Gastrocnemius medialis (tissue), 4 donors: ENCODE data around the gene CPLX1. TPM values are rescaled to one million over a fixed set of nuclear protein-coding genes. Genes with fewer than 3 reads are reported as not detected.
"Not testable (repeated sequence)": the region's sequence is repeated elsewhere in the genome, so short reads cannot be mapped to it uniquely, and the experiment has no call there.

Experiments used
- ATAC-seq, 2 donors: fragments of 150-250 bp; one replicate each; pipeline ENCODE4 v1.9.1; 2016
- DNase-seq, 2 donors: peaks; one replicate each; pipeline ENCODE4 v3.0.0-alpha.2; 2019
- H3K27ac ChIP-seq, 4 donors: fragments of 200-600 bp; sonication (generic); 1 replicate in 1 of 4; 2 replicates in 3 of 4; pipeline ENCODE4 v1.5.1; 2016 to 2018; ENCODE audit warnings: mild to moderate bottlenecking in 2 of 4, moderate library complexity in 1 of 4
- H3K27me3 ChIP-seq, 3 donors: fragments of 200-600 bp; sonication (generic) in 2 of 3; 1 replicate in 1 of 3; 2 replicates in 2 of 3; pipeline versions ENCODE4 v1.5.1 to v1.6.0; 2016 to 2019; ENCODE audit warnings: mild to moderate bottlenecking in 1 of 3, moderate library complexity in 1 of 3
- H3K36me3 ChIP-seq, 2 donors: fragments of 200-600 bp; sonication (generic) in 1 of 2; one replicate each; pipeline ENCODE4 v1.5.1; 2017 to 2018
- H3K4me1 ChIP-seq, 2 donors: fragments of 200-600 bp; sonication (generic) in 1 of 2; one replicate each; pipeline ENCODE4 v1.5.1; 2016 to 2017; ENCODE audit warnings: mild to moderate bottlenecking in 2 of 2
- H3K4me3 ChIP-seq, 4 donors: fragments of 200-600 bp; sonication (generic) in 3 of 4; 1 replicate in 1 of 4; 2 replicates in 3 of 4; pipeline ENCODE4 v1.5.1; 2016 to 2019; ENCODE audit warnings: mild to moderate bottlenecking in 2 of 4
- H3K9me3 ChIP-seq, 3 donors: fragments of 200-600 bp; sonication (generic) in 2 of 3; 1 replicate in 1 of 3; 2 replicates in 2 of 3; pipeline ENCODE4 v1.5.1; 2016 to 2019
- CTCF ChIP-seq, 5 experiments: fragments of 450-650 bp in 3 of 5; fragments of 200-600 bp in 2 of 5; sonication (generic) in 2 of 5; IDR thresholded peaks in 4 of 5; conservative IDR thresholded peaks in 1 of 5; 1 replicate in 4 of 5; 2 replicates in 1 of 5; pipeline ENCODE4 v1.5.1; 2016 to 2019; ENCODE audit warnings: antibody characterized with exemption in 5 of 5, mild to moderate bottlenecking in 3 of 5, moderate library complexity in 3 of 5
- POLR2A ChIP-seq, 2 donors: fragments of 450-650 bp; IDR thresholded peaks; one replicate each; pipeline ENCODE4 v1.6.1; 2017; ENCODE audit warnings: antibody characterized with exemption in 2 of 2, mild to moderate bottlenecking in 2 of 2, moderate library complexity in 2 of 2
- in situ Hi-C, 4 donors: fragments of 200-750 bp; cut with MboI; loops; one replicate each; pipeline versions ENCODE4 v1.15.0 to v1.8.0; 2017; ENCODE audit warnings: low sequenced_read_pairs in 4 of 4
- intact Hi-C: fragments of 100-400 bp; cut with DNase I; formaldehyde crosslinking; loops from one replicate; pipeline ENCODE4 v1.15.1; 2023; ENCODE audit warnings: low total_unique reads
- total RNA-seq, 4 donors: library from RNA; depleted of rRNA; stranded (reverse); fragments of >200 nt; gene quantifications; one replicate each; pipeline versions ENCODE4 v1.1.0 to v1.2.3, GENCODE V29; 2016

The CPLX1 gene
- total RNA-seq, 4 donors from 2014 or later = 0.91 to 1.0 TPM; not detected in 2

GRCh38 chr4:760616-761015 lies 65.3 kb downstream of the CPLX1 start:
- in situ Hi-C loops = no loop called here
- H3K27me3 ChIP-seq = no peaks in the 10 kb centered on the region
- DNase-seq (no peak), ATAC-seq (no peak)
- H3K36me3 ChIP-seq = peaks cover 0 to 41% of the 10 kb centered on the region in 2 donors
- H3K4me1 ChIP-seq = no peaks in the 10 kb centered on the region
- no peak overlapping the region for H3K4me3 ChIP-seq
- no peaks in the 10 kb centered on the region for H3K9me3 ChIP-seq
- no peak overlapping the region for H3K27ac ChIP-seq
- TF ChIP-seq POLR2A (IDR thresholded peaks at IDR 0.05) (no peak), CTCF (IDR thresholded peaks at IDR 0.05 in 4 of 5, conservative IDR thresholded peaks at IDR 0.05 in 1 of 5) (no peak)
- intact Hi-C loops = no loop called here

GRCh38 chr4:759810-760209 lies 66.1 kb downstream of the CPLX1 start:
- intact Hi-C loops, H3K9me3 ChIP-seq, H3K27ac ChIP-seq, ATAC-seq, in situ Hi-C loops, H3K4me1 ChIP-seq, H3K4me3 ChIP-seq, DNase-seq, H3K27me3 ChIP-seq: not testable (repeated sequence)
- H3K36me3 ChIP-seq = peaks cover 0 to 35% of the 10 kb centered on the region in 2 donors

- H3K9me3 ChIP-seq = no peaks in the 10 kb centered on the region
- H3K36me3 ChIP-seq = peaks cover 0 to 14% of the 10 kb centered on the region in 2 donors
- H3K4me3 ChIP-seq = no peak overlapping the region
- no peak for DNase-seq
- intact Hi-C loops = no loop called here
- ATAC-seq = no peak
- in situ Hi-C loops = no loop called here
- H3K27ac ChIP-seq = no peak overlapping the region
- no peaks in the 10 kb centered on the region for H3K27me3 ChIP-seq
- H3K4me1 ChIP-seq = peaks cover 0 to 2% of the 10 kb centered on the region in 2 donors
- TF ChIP-seq CTCF (IDR thresholded peaks at IDR 0.05 in 4 of 5, conservative IDR thresholded peaks at IDR 0.05 in 1 of 5) (no peak), POLR2A (IDR thresholded peaks at IDR 0.05) (no peak)
Measured at GRCh38 chr4:757111-757510, 68.8 kb downstream of the CPLX1 start.

DNA sequence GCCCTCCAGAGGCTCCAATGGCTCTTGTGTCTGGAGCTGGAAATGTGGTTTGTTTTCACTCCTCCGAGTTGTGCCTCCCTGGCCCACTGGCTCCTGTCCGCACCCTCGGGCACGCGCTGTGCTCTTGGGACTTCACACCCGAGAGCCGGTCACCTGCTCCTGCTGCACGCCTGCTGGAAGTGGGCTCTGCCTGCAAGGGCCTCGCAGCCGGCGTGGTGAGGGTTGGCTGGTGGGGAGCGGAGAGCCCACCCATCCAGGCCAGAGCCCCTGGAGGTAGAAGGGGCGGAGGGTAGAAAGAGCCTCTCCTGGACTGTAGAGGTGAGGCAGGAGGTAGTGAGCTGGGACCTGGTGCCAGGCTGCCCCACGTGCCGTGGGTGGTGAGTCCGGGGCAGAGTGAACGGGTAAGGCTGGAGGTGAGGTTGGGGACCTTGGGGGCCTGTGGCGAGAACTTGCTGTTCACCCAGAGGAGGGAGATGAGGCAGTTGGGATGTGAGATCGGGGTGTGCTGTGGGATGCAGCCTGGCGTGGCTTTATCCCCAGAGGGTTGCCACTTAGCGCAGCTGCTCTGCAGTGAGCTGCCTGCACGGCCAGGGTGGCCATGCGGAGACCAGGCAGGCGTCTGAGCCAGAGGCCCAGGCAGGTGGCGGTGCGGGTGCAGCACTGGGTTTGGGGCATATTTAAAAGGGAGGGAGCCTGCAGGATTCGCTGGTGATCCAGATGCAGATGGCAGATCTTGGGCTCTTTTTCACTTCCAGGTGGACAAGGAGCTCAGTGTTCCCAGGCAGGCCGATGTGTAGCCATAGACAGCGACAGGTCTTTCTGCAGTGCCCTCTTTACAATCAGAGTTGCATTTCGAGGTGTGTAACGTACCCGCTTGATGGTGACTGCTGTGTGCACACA lies 71.5 kb downstream of the CPLX1 start:
- peaks cover 0 to 8% of the 10 kb centered on the region in 2 donors for H3K4me1 ChIP-seq
- H3K27me3 ChIP-seq = no peaks in the 10 kb centered on the region
- H3K9me3 ChIP-seq = no peaks in the 10 kb centered on the region
- in situ Hi-C loops = no loop called here
- no peak overlapping the region for H3K4me3 ChIP-seq
- no peak for TF ChIP-seq POLR2A (IDR thresholded peaks at IDR 0.05)
- no peak for TF ChIP-seq CTCF (IDR thresholded peaks at IDR 0.05 in 4 of 5, conservative IDR thresholded peaks at IDR 0.05 in 1 of 5)
- no peak overlapping the region for H3K27ac ChIP-seq
- no peaks in the 10 kb centered on the region for H3K36me3 ChIP-seq
- no peak for DNase-seq
- intact Hi-C loops = no loop called here
- no peak for ATAC-seq

- H3K4me3 ChIP-seq, H3K9me3 ChIP-seq, H3K27ac ChIP-seq, intact Hi-C loops, H3K36me3 ChIP-seq, in situ Hi-C loops, ATAC-seq, H3K4me1 ChIP-seq, H3K27me3 ChIP-seq, DNase-seq: not testable (repeated sequence)
Measured at GRCh38 chr4:753186-753585, 72.7 kb downstream of the CPLX1 start.
